T-helper 1 cell treated with Interleukin-12 subunit alpha and Interleukin-12 subunit beta and Interleukin-4 antibody, amounts not matched to agents 30 μg/mL and 1 μg/mL, for 36 hours (primary cell): ENCODE results near the gene ZNRF3.

ENCODE experiments used
- H3K27ac Mint-ChIP-seq: one replicate; pipeline ENCODE4 v1.8.0; 2021; ENCODE audit warnings: mild to moderate bottlenecking, mixed read lengths
- H3K27me3 Mint-ChIP-seq: one replicate; pipeline ENCODE4 v1.8.0; 2021; ENCODE audit warnings: low read depth, mixed read lengths
- H3K36me3 Mint-ChIP-seq: one replicate; pipeline ENCODE4 v1.8.0; 2021; ENCODE audit warnings: low read depth, mixed read lengths
- H3K4me1 Mint-ChIP-seq: one replicate; pipeline ENCODE4 v1.8.0; 2021; ENCODE audit warnings: low read depth, mixed read lengths
- H3K4me3 Mint-ChIP-seq: one replicate; pipeline ENCODE4 v1.8.0; 2021; ENCODE audit warnings: mild to moderate bottlenecking, moderate library complexity, mixed read lengths
- H3K9me3 Mint-ChIP-seq: one replicate; pipeline ENCODE4 v1.8.0; 2021; ENCODE audit warnings: mixed read lengths

Gene ZNRF3

GRCh38 chr22:29014293-29014692 lies 130.9 kb downstream of the ZNRF3 start:
- peaks cover 10% of the 10 kb centered on the region for H3K9me3 Mint-ChIP-seq
- H3K27ac Mint-ChIP-seq = no peak overlapping the region
- peaks cover 8% of the 10 kb centered on the region for H3K4me1 Mint-ChIP-seq
- H3K27me3 Mint-ChIP-seq = peaks cover 18% of the 10 kb centered on the region
- H3K4me3 Mint-ChIP-seq = no peak overlapping the region
- peaks cover 3% of the 10 kb centered on the region for H3K36me3 Mint-ChIP-seq

- H3K4me3 Mint-ChIP-seq = no peak overlapping the region
- H3K27me3 Mint-ChIP-seq = peaks cover 23% of the 10 kb centered on the region
- no peak overlapping the region for H3K27ac Mint-ChIP-seq
Measured at GRCh38 chr22:29014773-29015172, 131.4 kb downstream of the ZNRF3 start.

DNA sequence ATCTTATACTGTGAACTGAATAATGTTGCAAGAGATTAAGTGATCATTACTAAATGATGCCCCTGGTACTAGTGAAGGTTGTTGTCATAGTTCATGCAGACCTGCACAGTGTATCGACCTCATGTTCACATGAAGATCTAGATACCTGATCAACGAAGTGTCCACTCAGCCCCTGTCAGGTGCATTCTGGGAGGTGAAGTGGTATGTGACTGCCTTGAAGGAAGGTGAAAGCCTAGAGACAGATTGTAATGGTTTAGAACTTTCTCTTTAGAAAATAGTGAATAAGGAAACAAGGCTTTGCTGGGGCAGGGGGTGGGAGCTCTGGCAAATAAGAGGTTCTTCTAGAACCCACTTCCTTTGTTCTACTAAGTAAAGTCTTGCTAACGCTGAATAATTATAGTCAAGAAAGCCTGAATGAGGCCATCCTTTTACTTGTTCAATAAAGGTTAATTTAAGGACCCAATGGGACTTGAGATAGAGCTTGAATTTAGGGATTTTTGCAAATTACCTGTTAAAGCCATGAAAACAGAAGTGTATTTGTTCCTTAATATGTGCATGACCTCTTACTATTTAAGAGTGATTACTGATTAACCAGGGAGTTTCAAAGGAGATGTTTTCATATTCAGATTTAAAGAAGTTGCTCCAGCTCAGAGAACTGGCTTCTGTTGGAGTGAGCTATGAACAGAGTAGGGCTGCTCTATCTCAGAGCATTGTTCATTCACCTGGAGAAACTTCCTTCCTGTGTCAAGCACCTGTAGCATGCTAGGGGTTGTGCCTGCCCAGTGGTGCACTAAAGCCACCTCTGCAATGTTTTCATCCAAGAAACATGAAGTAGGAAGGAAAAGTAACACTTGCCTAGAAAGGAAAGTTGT lies 132.9 kb downstream of the ZNRF3 start:
- no peak overlapping the region for H3K27ac Mint-ChIP-seq
- H3K4me1 Mint-ChIP-seq = peaks cover 8% of the 10 kb centered on the region
- H3K36me3 Mint-ChIP-seq = peaks cover 3% of the 10 kb centered on the region
- H3K4me3 Mint-ChIP-seq = no peak overlapping the region
- peaks cover 10% of the 10 kb centered on the region for H3K9me3 Mint-ChIP-seq
- peaks cover 24% of the 10 kb centered on the region for H3K27me3 Mint-ChIP-seq

More at GRCh38 chr22:29014773-29015172, 131.4 kb downstream of the ZNRF3 start:
- Mint-ChIP-seq H3K4me1 (peaks cover 8% of the 10 kb centered on the region), H3K36me3 (peaks cover 3% of the 10 kb centered on the region), H3K9me3 (peaks cover 10% of the 10 kb centered on the region)

DNA sequence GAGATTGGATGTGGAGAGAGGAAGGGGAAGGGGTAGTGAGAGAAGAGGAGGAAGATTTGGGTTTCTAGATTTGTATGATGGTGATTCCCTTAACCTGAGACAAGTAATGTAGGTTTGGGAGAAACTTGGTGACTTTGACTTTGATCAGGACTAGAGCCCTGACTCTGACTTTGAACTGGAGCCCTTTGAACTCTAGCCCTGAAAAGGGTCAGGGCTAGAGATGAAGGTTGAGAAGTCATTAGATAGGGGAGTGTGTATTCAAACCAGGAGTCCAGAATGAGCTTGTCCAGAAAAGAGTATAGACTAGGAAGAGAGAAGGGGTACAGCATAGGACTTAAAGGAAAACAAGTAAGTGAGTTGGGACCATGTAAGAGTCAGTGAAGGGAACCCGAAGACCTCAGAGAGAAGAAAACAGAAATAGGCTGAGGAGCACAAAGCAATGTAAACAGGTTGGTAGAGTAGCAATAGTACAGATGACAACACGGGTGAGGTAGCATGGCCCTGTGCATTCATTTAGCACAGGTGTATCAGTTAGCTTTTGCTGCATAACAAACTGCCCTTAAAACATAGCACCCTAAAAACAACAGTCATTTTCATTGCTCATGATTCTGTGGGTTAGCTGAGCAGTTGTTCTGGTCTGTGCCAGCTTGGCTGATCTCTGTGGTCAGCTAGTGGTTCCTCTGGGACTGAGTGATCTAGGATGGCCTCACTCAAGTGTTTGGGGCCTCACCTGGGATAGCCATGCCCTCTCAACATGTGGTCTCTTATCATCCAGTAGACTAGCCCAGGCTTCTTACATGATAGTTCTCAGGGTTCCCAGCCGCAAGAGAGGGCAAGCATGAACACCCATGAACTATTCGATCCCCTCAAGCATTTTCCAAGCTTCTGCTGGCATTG lies 135.2 kb downstream of the ZNRF3 start:
- peaks cover 32% of the 10 kb centered on the region for H3K27me3 Mint-ChIP-seq
- peaks cover 8% of the 10 kb centered on the region for H3K4me1 Mint-ChIP-seq
- no peak overlapping the region for H3K4me3 Mint-ChIP-seq
- H3K36me3 Mint-ChIP-seq = peaks cover 3% of the 10 kb centered on the region
- H3K9me3 Mint-ChIP-seq = peaks cover 10% of the 10 kb centered on the region
- no peak overlapping the region for H3K27ac Mint-ChIP-seq

- Mint-ChIP-seq H3K4me1 (no peaks in the 10 kb centered on the region), H3K9me3 (peaks cover 10% of the 10 kb centered on the region), H3K27me3 (peaks cover 60% of the 10 kb centered on the region), H3K36me3 (peaks cover 3% of the 10 kb centered on the region), H3K4me3 (no peak overlapping the region), H3K27ac (no peak overlapping the region)
Measured at GRCh38 chr22:29022101-29022817, 138.9 kb downstream of the ZNRF3 start.

- H3K36me3 Mint-ChIP-seq = peaks cover 2% of the 10 kb centered on the region
- H3K9me3 Mint-ChIP-seq = peaks cover 4% of the 10 kb centered on the region
- H3K27me3 Mint-ChIP-seq = peaks cover 64% of the 10 kb centered on the region
- H3K4me1 Mint-ChIP-seq = no peaks in the 10 kb centered on the region
- H3K4me3 Mint-ChIP-seq = no peak overlapping the region
- H3K27ac Mint-ChIP-seq = no peak overlapping the region
Measured at GRCh38 chr22:29023172-29023796, 139.9 kb downstream of the ZNRF3 start.

DNA sequence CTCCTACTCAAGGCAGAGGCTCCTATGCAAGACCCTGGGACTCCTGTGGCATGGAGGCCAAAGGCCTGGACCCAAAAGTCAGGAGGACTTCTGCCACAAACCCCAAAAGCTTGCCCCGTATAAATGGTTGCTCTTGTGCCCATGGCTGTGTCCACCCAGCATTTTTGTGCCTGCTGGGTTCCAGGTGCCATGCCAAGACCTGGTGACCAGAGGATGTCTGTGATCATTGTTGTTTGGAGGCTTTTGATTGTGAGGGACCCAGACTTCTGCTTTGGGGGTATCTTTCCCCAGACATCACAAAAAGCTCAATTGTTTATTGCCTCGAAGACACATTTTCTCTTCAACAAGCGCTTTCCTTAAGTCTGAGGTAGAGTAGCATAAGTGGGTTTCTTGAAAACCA lies 143.2 kb downstream of the ZNRF3 start:
- no peaks in the 10 kb centered on the region for H3K36me3 Mint-ChIP-seq
- no peaks in the 10 kb centered on the region for H3K9me3 Mint-ChIP-seq
- no peak overlapping the region for H3K4me3 Mint-ChIP-seq
- H3K27me3 Mint-ChIP-seq = peaks cover 79% of the 10 kb centered on the region
- no peak overlapping the region for H3K27ac Mint-ChIP-seq
- peaks cover 3% of the 10 kb centered on the region for H3K4me1 Mint-ChIP-seq

GRCh38 chr22:29028468-29028867 lies 145.1 kb downstream of the ZNRF3 start:
- H3K4me3 Mint-ChIP-seq = no peak overlapping the region
- H3K36me3 Mint-ChIP-seq = no peaks in the 10 kb centered on the region
- H3K27me3 Mint-ChIP-seq = peaks cover 90% of the 10 kb centered on the region
- H3K9me3 Mint-ChIP-seq = no peaks in the 10 kb centered on the region
- H3K4me1 Mint-ChIP-seq = peaks cover 3% of the 10 kb centered on the region
- no peak overlapping the region for H3K27ac Mint-ChIP-seq

- Mint-ChIP-seq H3K27ac (no peak overlapping the region), H3K4me3 (no peak overlapping the region), H3K4me1 (peaks cover 3% of the 10 kb centered on the region), H3K9me3 (no peaks in the 10 kb centered on the region), H3K36me3 (no peaks in the 10 kb centered on the region), H3K27me3 (peaks cover 89% of the 10 kb centered on the region)
Measured at GRCh38 chr22:29029202-29030000, 146.0 kb downstream of the ZNRF3 start.

GRCh38 chr22:29030016-29030617 lies 146.7 kb downstream of the ZNRF3 start:
- Mint-ChIP-seq H3K4me1 (peaks cover 3% of the 10 kb centered on the region), H3K27me3 (peaks cover 89% of the 10 kb centered on the region), H3K4me3 (no peak overlapping the region)

DNA sequence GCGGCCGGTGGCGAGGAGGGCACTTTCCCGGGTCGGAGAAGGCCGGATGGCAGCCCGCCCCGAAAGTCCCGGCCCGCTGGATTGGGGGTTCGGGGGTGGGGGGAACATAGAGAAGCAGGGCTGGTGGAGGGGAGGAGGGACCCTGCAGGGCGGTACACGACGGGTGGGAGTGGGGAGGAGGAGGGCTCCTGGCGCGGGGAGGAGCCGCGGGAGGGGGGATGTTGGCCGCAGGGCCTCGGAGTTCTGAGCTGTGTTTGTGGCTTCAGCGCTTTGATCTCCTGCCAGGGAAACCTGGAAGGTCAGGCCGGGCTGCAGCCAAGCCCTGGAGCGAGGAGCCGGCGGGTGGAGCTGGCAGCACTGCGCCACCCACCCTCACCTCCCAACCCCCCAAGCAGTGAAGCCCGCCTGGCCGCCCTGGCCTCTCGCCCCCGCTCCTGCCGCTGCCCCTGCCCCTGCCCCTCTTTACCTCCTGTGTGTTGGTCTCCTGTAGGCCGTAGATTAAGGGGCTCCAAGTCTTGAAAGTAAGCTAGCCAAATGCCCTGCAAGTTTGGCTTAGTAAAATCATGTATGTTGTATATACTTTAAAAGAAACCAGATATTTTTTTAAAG lies 147.3 kb downstream of the ZNRF3 start:
- no peak overlapping the region for H3K27ac Mint-ChIP-seq
- H3K36me3 Mint-ChIP-seq = no peaks in the 10 kb centered on the region
- H3K27me3 Mint-ChIP-seq = peaks cover 83% of the 10 kb centered on the region

More at GRCh38 chr22:29030016-29030617, 146.7 kb downstream of the ZNRF3 start:
- Mint-ChIP-seq H3K36me3 (no peaks in the 10 kb centered on the region), H3K27ac (no peak overlapping the region), H3K9me3 (no peaks in the 10 kb centered on the region)

DNA sequence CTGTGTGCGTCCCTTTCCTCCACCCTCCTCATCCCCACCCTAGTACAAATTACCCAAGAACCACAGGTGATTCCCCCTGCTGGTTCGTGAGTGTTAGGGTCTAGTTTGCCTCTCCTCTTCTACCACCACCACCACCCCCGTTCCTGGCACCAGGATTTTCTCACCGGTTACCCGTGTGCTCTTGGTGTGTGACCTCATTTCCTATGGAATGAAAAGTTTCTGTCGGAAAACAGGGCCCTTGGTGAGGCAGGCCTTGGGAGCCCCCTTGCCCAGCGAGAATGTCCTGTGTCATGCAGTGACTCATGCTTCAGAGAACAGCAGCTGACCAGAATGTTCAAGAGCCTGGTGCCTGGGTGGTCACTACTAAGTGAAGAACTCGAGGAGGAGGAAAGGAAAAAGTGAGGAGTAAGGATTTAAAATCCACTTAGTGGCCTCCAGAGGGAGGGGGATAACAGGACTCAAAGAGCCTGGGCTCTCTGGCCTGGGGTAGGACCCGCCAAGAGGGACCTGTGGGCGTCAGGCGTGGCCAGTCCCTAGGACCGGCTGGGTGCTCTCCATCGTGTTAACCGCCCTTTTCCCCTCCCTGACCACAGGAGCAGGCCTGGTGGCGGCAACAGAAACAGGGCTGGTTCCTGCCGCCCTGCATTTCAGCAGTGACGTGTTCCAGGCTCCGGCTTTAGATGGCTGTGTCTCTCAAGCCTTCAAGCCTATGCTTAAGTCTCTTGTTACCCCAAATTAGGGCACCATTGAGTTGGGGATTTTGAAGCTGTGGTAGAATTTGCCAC lies 148.0 kb downstream of the ZNRF3 start:
- Mint-ChIP-seq H3K9me3 (no peaks in the 10 kb centered on the region), H3K36me3 (no peaks in the 10 kb centered on the region), H3K27ac (no peak overlapping the region), H3K27me3 (peaks cover 81% of the 10 kb centered on the region), H3K4me3 (no peak overlapping the region), H3K4me1 (peaks cover 3% of the 10 kb centered on the region)

More for the DNA sequence above, 147.3 kb downstream of the ZNRF3 start:
- peak overlapping the region; percentile 25 for H3K4me3 Mint-ChIP-seq
- H3K4me1 Mint-ChIP-seq = peaks cover 3% of the 10 kb centered on the region
- H3K9me3 Mint-ChIP-seq = no peaks in the 10 kb centered on the region
